ENCODE measurements around the gene PLXNA4. TPM values are rescaled to one million over a fixed set of nuclear protein-coding genes. Genes with fewer than 3 reads are reported as not detected.

PLXNA4 gene
- total RNA-seq, 1 donor from 2014 or later = 2.1 TPM

- H3K27me3 ChIP-seq (ENCODE audit: control insufficient read depth in 3 of 3, insufficient read depth in 3 of 3, low read length in 3 of 3) = no peaks in the 10 kb centered on the region
- H3K9me3 ChIP-seq (ENCODE audit: control insufficient read depth in 3 of 3, low read length in 3 of 3) = no peaks in the 10 kb centered on the region
These were observed 485.8 kb downstream of the PLXNA4 start for GRCh38 chr7:132090444-132090843.

GRCh38 chr7:132089356-132089755 is 486.9 kb downstream of the PLXNA4 start:
- H3K9me3 ChIP-seq (ENCODE audit: control insufficient read depth in 3 of 3, low read length in 3 of 3) = no peaks in the 10 kb centered on the region
- H3K4me3 ChIP-seq (ENCODE audit: low read length in 3 of 3) = no peak overlapping the region
- H3K27ac ChIP-seq (ENCODE audit: low read depth, low read length) = no peak overlapping the region
- no peak overlapping the region for H3K9ac ChIP-seq (ENCODE audit: low read depth in 1 of 3, low read length in 3 of 3)
- H3K36me3 ChIP-seq (ENCODE audit: control insufficient read depth in 3 of 3, insufficient read depth in 3 of 3, low read length in 3 of 3) = no peaks in the 10 kb centered on the region
- H3K27me3 ChIP-seq (ENCODE audit: control insufficient read depth in 3 of 3, insufficient read depth in 3 of 3, low read length in 3 of 3) = no peaks in the 10 kb centered on the region
- H3K4me1 ChIP-seq (ENCODE audit: control insufficient read depth in 3 of 3, insufficient read depth in 3 of 3, low read length in 3 of 3) = no peaks in the 10 kb centered on the region

More at GRCh38 chr7:132090444-132090843, 485.8 kb downstream of the PLXNA4 start:
- H3K4me3 ChIP-seq (ENCODE audit: low read length in 3 of 3) = no peak overlapping the region
- H3K4me1 ChIP-seq (ENCODE audit: control insufficient read depth in 3 of 3, insufficient read depth in 3 of 3, low read length in 3 of 3) = no peaks in the 10 kb centered on the region
- no peak overlapping the region for H3K9ac ChIP-seq (ENCODE audit: low read depth in 1 of 3, low read length in 3 of 3)
- no peak overlapping the region for H3K27ac ChIP-seq (ENCODE audit: low read depth, low read length)
- no peaks in the 10 kb centered on the region for H3K36me3 ChIP-seq (ENCODE audit: control insufficient read depth in 3 of 3, insufficient read depth in 3 of 3, low read length in 3 of 3)

GRCh38 chr7:132087421-132087820 is 488.8 kb downstream of the PLXNA4 start:
- Histone ChIP-seq H3K27me3 (ENCODE audit: control insufficient read depth in 3 of 3, insufficient read depth in 3 of 3, low read length in 3 of 3) (no peaks in the 10 kb centered on the region), H3K27ac (ENCODE audit: low read depth, low read length) (no peak overlapping the region), H3K4me1 (ENCODE audit: control insufficient read depth in 3 of 3, insufficient read depth in 3 of 3, low read length in 3 of 3) (peaks cover 2 to 9% (median 6%) of the 10 kb centered on the region in 3 donors), H3K4me3 (ENCODE audit: low read length in 3 of 3) (no peak overlapping the region), H3K36me3 (ENCODE audit: control insufficient read depth in 3 of 3, insufficient read depth in 3 of 3, low read length in 3 of 3) (no peaks in the 10 kb centered on the region), H3K9ac (ENCODE audit: low read depth in 1 of 3, low read length in 3 of 3) (no peak overlapping the region), H3K9me3 (ENCODE audit: control insufficient read depth in 3 of 3, low read length in 3 of 3) (no peaks in the 10 kb centered on the region)

GRCh38 chr7:132084776-132085388 is 491.4 kb downstream of the PLXNA4 start:
- Histone ChIP-seq H3K4me3 (ENCODE audit: low read length in 3 of 3) (no peak overlapping the region), H3K9me3 (ENCODE audit: control insufficient read depth in 3 of 3, low read length in 3 of 3) (no peaks in the 10 kb centered on the region), H3K9ac (ENCODE audit: low read depth in 1 of 3, low read length in 3 of 3) (no peak overlapping the region), H3K4me1 (ENCODE audit: control insufficient read depth in 3 of 3, insufficient read depth in 3 of 3, low read length in 3 of 3) (peaks cover 21 to 25% (median 24%) of the 10 kb centered on the region in 3 donors), H3K36me3 (ENCODE audit: control insufficient read depth in 3 of 3, insufficient read depth in 3 of 3, low read length in 3 of 3) (no peaks in the 10 kb centered on the region), H3K27me3 (ENCODE audit: control insufficient read depth in 3 of 3, insufficient read depth in 3 of 3, low read length in 3 of 3) (no peaks in the 10 kb centered on the region), H3K27ac (ENCODE audit: low read depth, low read length) (no peak overlapping the region)

- no peak overlapping the region for H3K27ac ChIP-seq (ENCODE audit: low read depth, low read length)
- no peaks in the 10 kb centered on the region for H3K9me3 ChIP-seq (ENCODE audit: control insufficient read depth in 3 of 3, low read length in 3 of 3)
- H3K4me3 ChIP-seq (ENCODE audit: low read length in 3 of 3) = no peak overlapping the region
- H3K36me3 ChIP-seq (ENCODE audit: control insufficient read depth in 3 of 3, insufficient read depth in 3 of 3, low read length in 3 of 3) = no peaks in the 10 kb centered on the region
- H3K4me1 ChIP-seq (ENCODE audit: control insufficient read depth in 3 of 3, insufficient read depth in 3 of 3, low read length in 3 of 3) = peaks cover 21 to 25% (median 24%) of the 10 kb centered on the region in 3 donors
- no peak overlapping the region for H3K9ac ChIP-seq (ENCODE audit: low read depth in 1 of 3, low read length in 3 of 3)
- no peaks in the 10 kb centered on the region for H3K27me3 ChIP-seq (ENCODE audit: control insufficient read depth in 3 of 3, insufficient read depth in 3 of 3, low read length in 3 of 3)
These were observed 492.6 kb downstream of the PLXNA4 start for GRCh38 chr7:132083537-132084123.

GRCh38 chr7:132083126-132083525 is 493.1 kb downstream of the PLXNA4 start:
- Histone ChIP-seq H3K4me3 (ENCODE audit: low read length in 3 of 3) (no peak overlapping the region), H3K27me3 (ENCODE audit: control insufficient read depth in 3 of 3, insufficient read depth in 3 of 3, low read length in 3 of 3) (no peaks in the 10 kb centered on the region), H3K4me1 (ENCODE audit: control insufficient read depth in 3 of 3, insufficient read depth in 3 of 3, low read length in 3 of 3) (peaks cover 21 to 25% (median 24%) of the 10 kb centered on the region in 3 donors), H3K9me3 (ENCODE audit: control insufficient read depth in 3 of 3, low read length in 3 of 3) (no peaks in the 10 kb centered on the region), H3K9ac (ENCODE audit: low read depth in 1 of 3, low read length in 3 of 3) (no peak overlapping the region), H3K27ac (ENCODE audit: low read depth, low read length) (no peak overlapping the region), H3K36me3 (ENCODE audit: control insufficient read depth in 3 of 3, insufficient read depth in 3 of 3, low read length in 3 of 3) (no peaks in the 10 kb centered on the region)

- peaks cover 21 to 25% (median 24%) of the 10 kb centered on the region in 3 donors for H3K4me1 ChIP-seq (ENCODE audit: control insufficient read depth in 3 of 3, insufficient read depth in 3 of 3, low read length in 3 of 3)
These were observed 493.9 kb downstream of the PLXNA4 start for GRCh38 chr7:132082394-132082793.

GRCh38 chr7:132081686-132082085 is 494.6 kb downstream of the PLXNA4 start:
- Histone ChIP-seq H3K4me1 (ENCODE audit: control insufficient read depth in 3 of 3, insufficient read depth in 3 of 3, low read length in 3 of 3) (peaks cover 21 to 29% (median 25%) of the 10 kb centered on the region in 3 donors), H3K4me3 (ENCODE audit: low read length in 3 of 3) (no peak overlapping the region), H3K9ac (ENCODE audit: low read depth in 1 of 3, low read length in 3 of 3) (no peak overlapping the region), H3K9me3 (ENCODE audit: control insufficient read depth in 3 of 3, low read length in 3 of 3) (no peaks in the 10 kb centered on the region), H3K27me3 (ENCODE audit: control insufficient read depth in 3 of 3, insufficient read depth in 3 of 3, low read length in 3 of 3) (no peaks in the 10 kb centered on the region), H3K36me3 (ENCODE audit: control insufficient read depth in 3 of 3, insufficient read depth in 3 of 3, low read length in 3 of 3) (no peaks in the 10 kb centered on the region), H3K27ac (ENCODE audit: low read depth, low read length) (no peak overlapping the region)

More at GRCh38 chr7:132082394-132082793, 493.9 kb downstream of the PLXNA4 start:
- Histone ChIP-seq H3K4me3 (ENCODE audit: low read length in 3 of 3) (no peak overlapping the region), H3K9me3 (ENCODE audit: control insufficient read depth in 3 of 3, low read length in 3 of 3) (no peaks in the 10 kb centered on the region), H3K36me3 (ENCODE audit: control insufficient read depth in 3 of 3, insufficient read depth in 3 of 3, low read length in 3 of 3) (no peaks in the 10 kb centered on the region), H3K27ac (ENCODE audit: low read depth, low read length) (no peak overlapping the region), H3K27me3 (ENCODE audit: control insufficient read depth in 3 of 3, insufficient read depth in 3 of 3, low read length in 3 of 3) (no peaks in the 10 kb centered on the region), H3K9ac (ENCODE audit: low read depth in 1 of 3, low read length in 3 of 3) (no peak overlapping the region)

- no peaks in the 10 kb centered on the region for H3K36me3 ChIP-seq (ENCODE audit: control insufficient read depth in 3 of 3, insufficient read depth in 3 of 3, low read length in 3 of 3)
- no peak overlapping the region for H3K9ac ChIP-seq (ENCODE audit: low read depth in 1 of 3, low read length in 3 of 3)
- peaks cover 21 to 34% (median 30%) of the 10 kb centered on the region in 3 donors for H3K4me1 ChIP-seq (ENCODE audit: control insufficient read depth in 3 of 3, insufficient read depth in 3 of 3, low read length in 3 of 3)
- no peaks in the 10 kb centered on the region for H3K9me3 ChIP-seq (ENCODE audit: control insufficient read depth in 3 of 3, low read length in 3 of 3)
- H3K4me3 ChIP-seq (ENCODE audit: low read length in 3 of 3) = no peak overlapping the region
- H3K27ac ChIP-seq (ENCODE audit: low read depth, low read length) = peak overlapping the region; percentile 2
- no peaks in the 10 kb centered on the region for H3K27me3 ChIP-seq (ENCODE audit: control insufficient read depth in 3 of 3, insufficient read depth in 3 of 3, low read length in 3 of 3)
These were observed 495.2 kb downstream of the PLXNA4 start for GRCh38 chr7:132080967-132081668.

- Histone ChIP-seq H3K27ac (ENCODE audit: low read depth, low read length) (peak overlapping the region; percentile 2), H3K27me3 (ENCODE audit: control insufficient read depth in 3 of 3, insufficient read depth in 3 of 3, low read length in 3 of 3) (no peaks in the 10 kb centered on the region), H3K4me1 (ENCODE audit: control insufficient read depth in 3 of 3, insufficient read depth in 3 of 3, low read length in 3 of 3) (peaks cover 21 to 40% (median 35%) of the 10 kb centered on the region in 3 donors), H3K9me3 (ENCODE audit: control insufficient read depth in 3 of 3, low read length in 3 of 3) (no peaks in the 10 kb centered on the region), H3K4me3 (ENCODE audit: low read length in 3 of 3) (no peak overlapping the region), H3K9ac (ENCODE audit: low read depth in 1 of 3, low read length in 3 of 3) (no peak overlapping the region), H3K36me3 (ENCODE audit: control insufficient read depth in 3 of 3, insufficient read depth in 3 of 3, low read length in 3 of 3) (no peaks in the 10 kb centered on the region)
These were observed 495.8 kb downstream of the PLXNA4 start for GRCh38 chr7:132080467-132080866.

All from skeletal muscle tissue (tissue), 4 donors.